HG02981 (cell line): ENCODE data around the gene NIPAL3.
A peak's percentile ranks its signal among the peaks of the same experiment; 100 is the strongest.
"Not testable (repeated sequence)": the region's sequence is repeated elsewhere in the genome, so short reads cannot be mapped to it uniquely, and the experiment has no call there.

Source experiments
- ATAC-seq: cut with Tn5 transposase; IDR thresholded peaks from one replicate; pipeline ENCODE4 v1.9.1; 2021; ENCODE audit warnings: mild to moderate bottlenecking, moderate library complexity; ENCODE audit not compliant: unreplicated experiment

NIPAL3 gene

GRCh38 chr1:24487455-24487854 lies 71.9 kb downstream of the NIPAL3 start:
- ATAC-seq: no peak

- ATAC-seq: not testable (repeated sequence)
Observed at GRCh38 chr1:24488159-24488558, 72.6 kb downstream of the NIPAL3 start.

GRCh38 chr1:24489674-24490073 lies 74.1 kb downstream of the NIPAL3 start:
- no peak for ATAC-seq

GRCh38 chr1:24490101-24490781 lies 74.6 kb downstream of the NIPAL3 start:
- no peak for ATAC-seq

GRCh38 chr1:24491577-24492360 lies 76.2 kb downstream of the NIPAL3 start:
- ATAC-seq: no peak

- ATAC-seq: not testable (repeated sequence)
Observed at GRCh38 chr1:24492935-24493334, 77.3 kb downstream of the NIPAL3 start.

- no peak for ATAC-seq
Observed at GRCh38 chr1:24493785-24494184, 78.2 kb downstream of the NIPAL3 start.

- ATAC-seq: no peak
Observed at GRCh38 chr1:24498589-24498988, 83.0 kb downstream of the NIPAL3 start.

- no peak for ATAC-seq
Observed at GRCh38 chr1:24500448-24501048, 84.9 kb downstream of the NIPAL3 start.

- no peak for ATAC-seq
Observed at GRCh38 chr1:24501371-24502064, 85.9 kb downstream of the NIPAL3 start.

- peak; percentile 26 for ATAC-seq
Observed at GRCh38 chr1:24502065-24502708, 86.6 kb downstream of the NIPAL3 start.

- peak; percentile 63 for ATAC-seq
Observed at GRCh38 chr1:24502709-24503058, 87.1 kb downstream of the NIPAL3 start, which contains the start of gene RCAN3. RCAN3 (plus strand) TSS chr1:24502836; CDS start chr1:24514373, 11,537 bp downstream.

GRCh38 chr1:24503059-24503751 lies 87.6 kb downstream of the NIPAL3 start:
- ATAC-seq: no peak

- ATAC-seq: no peak
Observed at GRCh38 chr1:24503870-24504523, 88.4 kb downstream of the NIPAL3 start.

GRCh38 chr1:24504560-24504959 lies 89.0 kb downstream of the NIPAL3 start:
- ATAC-seq: no peak

- ATAC-seq: no peak
Observed at GRCh38 chr1:24505816-24506215, 90.2 kb downstream of the NIPAL3 start.

GRCh38 chr1:24506691-24507381 lies 91.2 kb downstream of the NIPAL3 start:
- no peak for ATAC-seq

- ATAC-seq: no peak
Observed at GRCh38 chr1:24507405-24507804, 91.8 kb downstream of the NIPAL3 start.

GRCh38 chr1:24508911-24509310 lies 93.3 kb downstream of the NIPAL3 start:
- ATAC-seq: no peak
